T1000 (cell line): ENCODE measurements around the gene RRP36.

Experiments
- DNase-seq: peaks from one replicate; lab custom pipeline; 2025; ENCODE audit warnings: mixed read lengths; lab: John Stamatoyannopoulos, UW

Gene RRP36

GRCh38 chr6:43007126-43007525, 14.3 kb upstream of the RRP36 start:
- no peak for DNase-seq

GRCh38 chr6:43009124-43009523, 12.3 kb upstream of the RRP36 start:
- DNase-seq = peak; percentile 27

- DNase-seq = no peak
Observed at GRCh38 chr6:43011207-43011606, 10.2 kb upstream of the RRP36 start.

- no peak for DNase-seq
Observed at GRCh38 chr6:43012364-43012763, 9.1 kb upstream of the RRP36 start.

- peak; percentile 65 for DNase-seq
Observed at GRCh38 chr6:43013097-43013842, 8.2 kb upstream of the RRP36 start.

- peak; percentile 99 for DNase-seq
Observed at GRCh38 chr6:43013843-43014433, 7.5 kb upstream of the RRP36 start, which contains the start of the genes KLHDC3 and MEA1. TSS of gene KLHDC3 (plus strand) at chr6:43014249. CDS start at chr6:43017193, 2,944 bp downstream. TSS of gene MEA1 (minus strand) at chr6:43013946. CDS start at chr6:43013813, 133 bp downstream.

GRCh38 chr6:43014434-43014909, 7.0 kb upstream of the RRP36 start:
- DNase-seq = no peak

- DNase-seq = no peak
Observed at GRCh38 chr6:43016176-43016942, 5.1 kb upstream of the RRP36 start.

GRCh38 chr6:43016943-43017334, 4.5 kb upstream of the RRP36 start:
- DNase-seq = no peak

GRCh38 chr6:43019152-43019551, 2.3 kb upstream of the RRP36 start:
- DNase-seq = no peak

- DNase-seq = no peak
Observed at GRCh38 chr6:43020052-43020705, 1.2 kb upstream of the RRP36 start.

GRCh38 chr6:43020847-43021246, 576 bp upstream of the RRP36 start:
- DNase-seq = no peak

GRCh38 chr6:43024436-43024835, 3.0 kb downstream of the RRP36 start:
- no peak for DNase-seq

GRCh38 chr6:43026365-43026764, 4.9 kb downstream of the RRP36 start:
- DNase-seq = no peak

GRCh38 chr6:43029120-43029519, 7.7 kb downstream of the RRP36 start:
- DNase-seq = no peak

- DNase-seq = no peak
Observed at GRCh38 chr6:43032326-43032725, 10.9 kb downstream of the RRP36 start.

- no peak for DNase-seq
Observed at GRCh38 chr6:43033496-43034189, 12.2 kb downstream of the RRP36 start.

GRCh38 chr6:43034190-43034525, 12.7 kb downstream of the RRP36 start:
- no peak for DNase-seq

- DNase-seq = no peak
Observed at GRCh38 chr6:43035495-43036194, 14.2 kb downstream of the RRP36 start.

GRCh38 chr6:43036712-43037111, 15.3 kb downstream of the RRP36 start:
- DNase-seq = no peak

- DNase-seq = no peak
Observed at GRCh38 chr6:43037197-43037596, 15.8 kb downstream of the RRP36 start.
